DMS79 treated with DMSO at 0.1 percent for 48 hours (cell line): ENCODE measurements around the gene CCR5.

ENCODE experiments used
- DNase-seq: peaks from one replicate; lab custom pipeline; 2025; lab: John Stamatoyannopoulos, UW

CCR5 gene

DNA sequence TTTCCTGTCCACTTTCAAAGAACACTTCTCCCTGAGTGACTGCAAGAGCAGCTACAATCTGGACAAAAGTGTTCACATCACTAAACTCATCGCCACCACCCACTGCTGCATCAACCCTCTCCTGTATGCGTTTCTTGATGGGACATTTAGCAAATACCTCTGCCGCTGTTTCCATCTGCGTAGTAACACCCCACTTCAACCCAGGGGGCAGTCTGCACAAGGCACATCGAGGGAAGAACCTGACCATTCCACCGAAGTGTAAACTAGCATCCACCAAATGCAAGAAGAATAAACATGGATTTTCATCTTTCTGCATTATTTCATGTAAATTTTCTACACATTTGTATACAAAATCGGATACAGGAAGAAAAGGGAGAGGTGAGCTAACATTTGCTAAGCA lies 38.1 kb downstream of the CCR5 start:
- no peak for DNase-seq

DNA sequence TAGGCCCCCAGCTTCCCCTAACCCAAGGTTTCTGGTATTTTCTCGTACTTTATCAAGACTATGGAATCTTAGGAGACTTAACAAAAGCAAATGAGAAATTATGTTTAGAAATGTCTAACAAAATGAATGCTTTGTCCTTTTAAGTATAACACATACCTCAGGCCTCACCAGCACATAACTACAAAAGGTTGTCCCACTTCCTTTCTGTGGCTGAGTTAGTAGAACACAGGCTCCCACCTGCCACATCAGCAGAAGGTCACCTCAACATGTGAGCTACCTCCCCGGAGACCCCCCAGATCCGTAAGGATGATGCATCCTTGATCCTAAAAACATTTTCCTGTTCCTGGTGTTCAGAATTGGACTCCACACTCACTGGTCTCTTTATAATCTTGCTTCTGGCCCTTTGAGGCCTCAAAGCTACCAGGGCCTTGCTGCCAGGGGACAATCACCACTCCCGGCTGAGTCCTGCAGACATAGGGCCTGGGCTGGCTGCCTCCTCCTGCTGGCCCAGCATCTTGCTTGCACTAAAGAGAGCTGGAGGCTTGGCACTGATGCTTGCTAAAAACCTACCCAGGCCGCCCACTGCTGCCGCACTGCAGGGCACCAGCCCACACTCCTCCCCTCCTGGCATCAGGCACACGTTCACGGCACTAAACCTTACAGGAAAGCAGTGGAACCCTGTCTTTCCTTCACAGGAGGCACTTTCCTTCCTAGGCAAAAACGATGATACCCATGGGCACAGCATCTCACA lies 39.2 kb downstream of the CCR5 start:
- DNase-seq, result no peak

DNA sequence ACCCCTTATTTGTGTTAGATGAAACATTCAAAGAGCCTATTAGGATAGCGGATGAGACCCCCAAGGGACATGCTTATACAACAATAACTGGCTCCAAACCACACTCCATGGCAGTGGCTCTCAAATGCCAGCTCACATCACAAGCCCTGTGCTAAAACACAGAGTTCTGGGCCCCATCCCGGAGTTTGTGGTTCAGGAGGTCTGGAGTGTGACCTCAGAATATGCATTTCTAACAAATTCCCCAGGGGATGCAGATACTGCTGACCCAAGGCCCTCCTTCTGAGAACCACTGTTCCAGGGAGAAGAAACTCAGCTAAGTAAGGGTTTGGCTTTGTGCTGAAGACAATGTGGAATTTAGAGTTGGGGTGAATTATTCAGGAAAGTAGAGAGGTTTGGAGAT lies 39.9 kb downstream of the CCR5 start:
- no peak for DNase-seq

DNA sequence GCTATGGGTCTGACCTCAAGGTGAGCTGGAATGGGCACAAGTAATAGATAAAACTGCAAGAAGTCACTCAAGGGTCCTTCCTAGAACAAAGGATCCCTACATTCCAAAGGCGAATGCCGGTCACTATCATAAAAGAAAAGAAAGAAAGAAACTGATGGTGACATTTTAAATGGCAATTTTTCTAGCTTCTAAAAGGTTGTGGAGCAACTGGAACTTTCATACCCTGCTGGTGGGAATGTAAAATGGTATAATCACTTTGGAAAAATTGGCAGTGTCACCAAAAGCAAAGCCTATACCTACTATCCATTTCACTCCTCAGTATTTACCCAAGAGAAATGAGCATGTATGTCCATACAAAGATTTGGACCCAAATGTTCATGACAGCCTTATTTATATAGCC lies 40.5 kb downstream of the CCR5 start:
- no peak for DNase-seq

DNA sequence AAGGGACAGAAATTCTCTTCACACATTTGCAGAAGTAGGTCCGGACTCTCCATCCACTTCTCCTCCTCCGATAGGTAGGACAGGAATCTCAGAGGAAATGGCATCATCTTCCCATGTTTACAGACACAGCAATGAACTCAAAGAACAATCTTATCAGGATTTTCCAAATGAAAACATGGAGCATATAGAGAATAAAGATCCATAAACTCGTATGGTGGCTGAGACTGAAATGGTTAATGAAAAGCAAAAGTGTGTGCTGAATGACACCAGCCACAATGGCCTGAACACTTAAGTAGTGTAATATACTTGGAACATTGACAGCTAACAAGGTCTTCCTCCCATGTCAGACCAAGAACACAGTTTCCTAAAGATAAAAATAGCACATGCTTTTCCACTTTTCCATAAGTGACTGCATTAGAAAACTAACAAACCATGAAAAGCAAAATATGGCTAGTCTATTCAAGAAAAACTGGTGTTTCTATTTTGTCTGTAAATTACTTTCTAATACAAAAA lies 42.1 kb downstream of the CCR5 start:
- no peak for DNase-seq

DNA sequence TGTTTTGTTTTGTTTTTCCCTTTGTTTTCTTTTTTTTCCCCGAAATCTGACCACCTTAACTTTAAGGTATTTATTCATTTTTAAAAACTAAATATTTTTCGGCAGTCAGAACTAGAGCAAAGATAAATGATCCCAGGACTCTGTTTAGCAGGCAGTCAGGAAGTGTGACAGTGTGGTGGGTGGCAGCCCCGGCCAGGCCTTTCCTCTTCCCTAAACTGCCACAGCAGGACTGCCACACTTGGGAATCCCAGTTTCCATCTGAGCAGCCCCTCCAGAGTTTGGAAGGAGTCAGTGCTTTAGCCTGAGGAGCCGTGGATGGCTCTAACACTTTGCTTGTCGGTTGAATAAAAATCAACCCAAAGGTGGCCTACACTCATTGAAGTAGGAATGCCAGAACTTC lies 43.2 kb downstream of the CCR5 start:
- no peak for DNase-seq

DNA sequence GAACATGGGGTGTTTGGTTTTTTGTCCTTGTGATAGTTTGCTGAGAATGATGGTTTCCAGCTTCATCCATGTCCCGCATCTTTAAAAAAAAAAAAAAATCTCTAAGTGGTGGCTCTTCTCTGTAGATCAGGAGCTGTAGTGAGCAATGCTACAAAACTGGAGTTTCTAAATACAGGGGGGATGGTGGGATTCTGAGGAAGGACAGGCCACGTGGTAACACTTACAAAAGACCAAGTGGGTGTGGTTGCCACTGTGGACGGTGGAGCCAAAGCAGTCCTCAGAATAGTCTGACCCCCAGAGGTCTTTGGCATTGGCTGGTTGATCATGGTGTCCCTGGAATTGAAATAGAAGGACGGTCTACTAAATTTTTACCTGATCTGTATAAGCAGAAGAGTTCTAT lies 44.0 kb downstream of the CCR5 start:
- DNase-seq, result no peak

DNA sequence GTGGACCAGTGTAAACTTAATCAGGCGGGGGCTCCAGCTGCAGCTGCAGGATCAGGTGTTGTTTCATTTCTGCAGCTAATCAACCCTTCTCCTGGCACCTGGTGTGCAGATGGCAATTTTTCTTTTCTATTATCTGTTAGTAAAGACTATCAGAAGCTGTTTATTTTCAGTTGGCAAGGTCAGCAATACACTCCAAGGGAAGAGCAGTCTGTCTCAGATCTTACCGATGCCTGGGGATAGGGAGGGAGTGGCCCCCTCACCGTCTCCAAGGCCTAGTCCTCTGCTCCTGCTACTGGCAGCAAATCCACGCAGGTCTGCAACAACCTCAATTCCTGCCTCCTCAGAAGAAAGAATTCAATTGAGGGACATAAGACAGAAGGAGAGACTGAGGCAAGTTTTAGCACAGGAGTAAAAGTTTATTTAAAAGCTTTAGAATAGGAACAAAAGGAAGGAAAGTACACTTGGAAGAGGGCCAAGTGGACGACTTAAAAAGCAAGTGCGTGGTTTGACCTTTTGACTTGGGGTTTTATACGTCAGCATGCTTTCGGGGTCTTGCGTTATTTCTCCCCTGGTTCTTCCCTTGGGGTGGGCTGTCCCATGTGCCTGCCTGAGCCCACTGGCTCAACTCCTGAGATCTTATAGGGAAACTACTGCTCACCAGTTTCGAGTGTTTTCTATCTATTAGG lies 45.5 kb downstream of the CCR5 start:
- DNase-seq, result no peak

DNA sequence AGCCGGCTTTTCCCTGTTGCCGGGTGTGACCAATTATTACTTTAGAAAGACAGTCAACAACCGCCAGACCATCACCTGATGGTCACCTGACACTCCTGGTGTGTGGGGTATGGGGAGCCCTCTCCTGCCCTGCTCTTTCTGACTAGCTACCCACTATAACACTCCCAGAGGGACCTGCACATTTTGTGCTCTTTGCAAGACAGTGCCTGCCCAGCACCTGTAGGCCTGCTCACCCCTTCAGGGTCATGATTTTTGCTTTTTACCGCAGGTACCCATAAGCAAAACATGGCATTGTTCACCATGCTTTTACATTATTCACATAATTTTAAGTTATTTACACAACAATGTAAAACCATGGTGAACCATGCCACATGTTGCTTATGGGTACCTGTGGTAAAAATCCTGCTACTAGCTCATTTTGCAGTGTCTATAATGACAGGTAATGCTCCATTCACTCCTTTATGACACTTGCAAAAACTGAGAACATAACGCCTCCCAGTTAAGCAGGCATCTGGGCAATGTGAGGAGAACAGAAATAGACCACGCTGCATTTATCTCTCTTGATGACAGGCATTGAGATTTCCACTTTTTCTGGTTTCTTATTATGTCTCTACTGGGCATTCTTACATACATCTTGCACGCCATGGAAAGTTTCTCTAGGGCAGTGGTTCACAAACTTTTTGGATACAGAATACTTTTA lies 46.2 kb downstream of the CCR5 start:
- DNase-seq, result no peak

DNA sequence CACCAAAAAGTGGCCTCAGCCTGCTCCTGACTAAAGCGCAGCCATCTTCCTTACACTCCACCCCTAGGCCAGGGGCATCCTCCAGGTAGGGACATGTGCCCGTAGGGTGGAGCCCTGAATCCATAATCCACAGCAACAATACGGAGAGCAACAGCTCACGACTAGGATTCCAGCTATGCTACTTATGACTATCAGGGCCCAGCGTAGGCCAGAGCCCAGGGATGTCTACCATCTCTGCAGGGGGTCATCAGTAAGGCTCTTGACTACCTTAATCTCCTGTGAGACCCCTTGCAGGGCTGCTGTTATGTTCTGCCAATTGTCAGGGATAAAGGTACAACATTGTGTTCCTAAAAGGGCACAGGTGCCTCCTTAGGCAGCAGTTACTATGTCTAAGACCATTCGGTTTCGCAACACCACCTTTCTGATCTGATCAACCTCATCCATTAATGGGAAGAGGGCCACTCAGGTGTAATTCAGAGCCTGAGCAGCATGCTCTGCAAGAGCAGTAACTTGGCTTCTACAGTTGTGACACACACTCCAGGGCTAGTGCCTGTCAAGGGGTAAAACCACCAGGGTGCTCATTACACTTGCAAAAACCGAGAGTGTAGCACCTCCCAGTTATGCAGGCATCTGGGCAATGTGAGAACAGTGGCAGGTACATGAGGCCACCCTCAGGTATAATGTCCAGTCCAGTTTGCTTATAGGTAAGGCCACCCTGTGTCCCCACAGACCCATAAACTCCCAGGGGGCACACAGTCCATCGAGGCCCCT lies 47.3 kb downstream of the CCR5 start:
- no peak for DNase-seq

DNA sequence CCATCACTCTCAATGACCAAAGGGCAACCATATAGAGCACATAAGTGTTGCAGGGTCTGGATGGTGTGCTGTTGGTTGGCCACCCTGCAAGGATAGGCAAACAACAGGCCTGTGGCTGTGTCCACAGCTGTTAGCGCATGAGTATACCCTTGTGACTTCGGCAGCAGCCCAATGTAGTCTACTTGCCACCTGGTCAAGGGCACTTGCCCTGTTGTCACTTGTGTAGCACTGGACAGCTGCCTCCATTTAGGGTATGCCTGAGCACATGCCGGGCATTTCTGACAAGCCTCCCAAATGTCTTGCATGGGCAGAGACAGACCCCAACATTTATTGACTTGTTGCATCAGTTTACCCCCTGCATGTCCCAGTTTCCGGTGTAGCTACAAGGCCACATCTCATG lies 49.1 kb downstream of the CCR5 start:
- no peak for DNase-seq

DNA sequence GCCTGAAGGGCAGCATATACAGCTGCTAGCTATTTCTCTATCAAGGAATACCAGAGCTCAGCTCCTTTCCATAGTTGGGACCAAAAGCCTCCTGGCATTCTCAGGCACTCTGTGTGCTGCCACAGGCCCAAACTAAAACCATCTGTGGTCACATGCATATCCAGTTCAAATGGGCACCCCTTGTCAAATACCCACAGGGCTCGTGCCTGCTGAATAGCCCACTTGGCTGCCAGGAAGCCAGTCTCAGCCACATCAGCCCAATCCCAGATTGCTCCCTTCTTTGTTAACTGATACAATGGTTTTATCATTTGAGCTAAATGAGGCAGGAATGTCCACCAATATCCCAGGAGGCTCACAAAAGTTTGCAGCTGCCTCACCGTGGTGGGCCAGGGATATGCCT lies 50.2 kb downstream of the CCR5 start:
- DNase-seq, result no peak

DNA sequence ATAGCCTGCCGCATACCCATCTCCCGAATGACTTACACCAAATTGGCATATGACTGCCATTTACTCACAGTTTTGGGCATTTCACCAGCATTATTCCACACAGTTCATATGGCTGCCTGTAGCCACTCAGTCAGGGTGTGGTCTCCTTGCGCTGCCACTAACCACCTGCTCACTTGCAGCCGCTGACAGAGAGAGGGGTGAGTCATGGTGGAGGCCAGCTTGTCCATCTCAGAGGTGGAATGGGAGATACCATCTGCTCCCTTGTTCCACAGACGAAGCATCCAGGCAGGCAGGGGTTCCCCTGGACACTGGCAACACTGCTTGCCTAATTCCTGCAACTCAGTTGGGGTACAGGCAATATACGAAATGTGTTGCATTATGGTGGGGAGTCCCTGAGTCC lies 51.9 kb downstream of the CCR5 start:
- no peak for DNase-seq

DNA sequence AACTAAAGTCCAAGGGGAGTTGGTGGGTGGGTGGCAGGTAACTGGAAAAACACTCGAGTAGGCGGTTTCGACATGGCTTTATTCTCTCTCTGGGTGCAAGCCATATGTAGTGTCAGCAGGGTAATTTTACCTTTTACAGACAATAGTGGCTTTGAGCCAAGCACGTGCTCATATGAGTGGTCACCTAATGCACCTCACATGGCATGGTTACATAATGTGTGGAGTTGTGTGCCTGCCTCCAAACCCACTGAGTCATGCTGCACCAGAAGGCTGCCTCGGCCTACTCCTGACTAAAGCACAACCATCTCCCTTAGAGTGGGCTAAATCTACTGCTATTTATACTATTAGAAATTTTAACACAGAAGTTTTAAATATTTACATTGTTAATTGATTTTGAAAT lies 52.8 kb downstream of the CCR5 start:
- DNase-seq, result no peak
